ENCODE data around the gene PIGW.
A peak's percentile ranks its signal among the peaks of the same experiment; 100 is the strongest.

Gene PIGW, protein sequence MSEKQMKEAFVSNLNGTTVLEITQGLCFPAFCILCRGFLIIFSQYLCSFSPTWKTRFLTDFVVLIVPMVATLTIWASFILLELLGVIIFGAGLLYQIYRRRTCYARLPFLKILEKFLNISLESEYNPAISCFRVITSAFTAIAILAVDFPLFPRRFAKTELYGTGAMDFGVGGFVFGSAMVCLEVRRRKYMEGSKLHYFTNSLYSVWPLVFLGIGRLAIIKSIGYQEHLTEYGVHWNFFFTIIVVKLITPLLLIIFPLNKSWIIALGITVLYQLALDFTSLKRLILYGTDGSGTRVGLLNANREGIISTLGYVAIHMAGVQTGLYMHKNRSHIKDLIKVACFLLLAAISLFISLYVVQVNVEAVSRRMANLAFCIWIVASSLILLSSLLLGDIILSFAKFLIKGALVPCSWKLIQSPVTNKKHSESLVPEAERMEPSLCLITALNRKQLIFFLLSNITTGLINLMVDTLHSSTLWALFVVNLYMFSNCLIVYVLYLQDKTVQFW
- long read RNA-seq, transcript PIGW-204 (2 exons, 2,312 nt) = major isoform, 22 of 36 reads
- long read RNA-seq, transcript PIGW-206 (2 exons, 2,264 nt) = minor isoform, 10 of 36 reads
- long read RNA-seq, partial matches to known transcripts = 0 of 36 reads
- long read RNA-seq, other reads (novel, unspliced or antisense) = 1 of 36 reads

GRCh38 chr17:36534840-36535668 lies at the start of gene PIGW, which contains the start of gene MYO19:
Gene PIGW, plus strand, starts transcription at chr17:36534987. Its CDS starts 2,115 bp downstream, at chr17:36537102.
Gene MYO19, minus strand, starts transcription at chr17:36534868. Its CDS starts 2,330 bp downstream, at chr17:36532538.
- TF ChIP-seq, protein P1, sequence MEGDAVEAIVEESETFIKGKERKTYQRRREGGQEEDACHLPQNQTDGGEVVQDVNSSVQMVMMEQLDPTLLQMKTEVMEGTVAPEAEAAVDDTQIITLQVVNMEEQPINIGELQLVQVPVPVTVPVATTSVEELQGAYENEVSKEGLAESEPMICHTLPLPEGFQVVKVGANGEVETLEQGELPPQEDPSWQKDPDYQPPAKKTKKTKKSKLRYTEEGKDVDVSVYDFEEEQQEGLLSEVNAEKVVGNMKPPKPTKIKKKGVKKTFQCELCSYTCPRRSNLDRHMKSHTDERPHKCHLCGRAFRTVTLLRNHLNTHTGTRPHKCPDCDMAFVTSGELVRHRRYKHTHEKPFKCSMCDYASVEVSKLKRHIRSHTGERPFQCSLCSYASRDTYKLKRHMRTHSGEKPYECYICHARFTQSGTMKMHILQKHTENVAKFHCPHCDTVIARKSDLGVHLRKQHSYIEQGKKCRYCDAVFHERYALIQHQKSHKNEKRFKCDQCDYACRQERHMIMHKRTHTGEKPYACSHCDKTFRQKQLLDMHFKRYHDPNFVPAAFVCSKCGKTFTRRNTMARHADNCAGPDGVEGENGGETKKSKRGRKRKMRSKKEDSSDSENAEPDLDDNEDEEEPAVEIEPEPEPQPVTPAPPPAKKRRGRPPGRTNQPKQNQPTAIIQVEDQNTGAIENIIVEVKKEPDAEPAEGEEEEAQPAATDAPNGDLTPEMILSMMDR (IDR thresholded peaks at IDR 0.05; ENCODE audit: insufficient read depth, low read length) = no peak
- TF ChIP-seq SPI1 (IDR thresholded peaks at IDR 0.05; ENCODE audit: borderline replicate concordance, low read depth) (peak; percentile 37; the same call in 1 of the 2 replicates), POLR2AphosphoS5 (IDR thresholded peaks at IDR 0.05; ENCODE audit: low read depth) (peak; percentile 98), GABPA (IDR thresholded peaks at IDR 0.05; ENCODE audit: low read depth) (peak; percentile 89), REST (IDR thresholded peaks at IDR 0.05; ENCODE audit: insufficient replicate concordance, low read depth) (peak; percentile 71)
- Histone ChIP-seq H3K27ac (replicated peaks) (peak within 1 kb of the TSS; percentile 95), H3K4me3 (replicated peaks; ENCODE audit: insufficient read depth, low read length) (peak within 1 kb of the TSS; percentile 65), H3K27me3 (ENCODE audit: insufficient read depth, poor library complexity, severe bottlenecking) (no peaks in the 10 kb centered on the region)
- peak; percentile 92 to 96 for DNase-seq (ENCODE audit: low read depth in 1 of 2, low spot score in 1 of 2)

GRCh38 chr17:36485027-36485426 lies 49.8 kb upstream of the PIGW start:
- no peak for DNase-seq (ENCODE audit: low read depth in 1 of 2, low spot score in 1 of 2)
- no peak overlapping the region for H3K4me3 ChIP-seq (replicated peaks; ENCODE audit: insufficient read depth, low read length)
- H3K27ac ChIP-seq (replicated peaks) = no peak overlapping the region
- no peaks in the 10 kb centered on the region for H3K27me3 ChIP-seq (ENCODE audit: insufficient read depth, poor library complexity, severe bottlenecking)
- TF ChIP-seq, protein P1 (IDR thresholded peaks at IDR 0.05; ENCODE audit: insufficient read depth, low read length) = no peak
- TF ChIP-seq REST (IDR thresholded peaks at IDR 0.05; ENCODE audit: insufficient replicate concordance, low read depth) = no peak
- TF ChIP-seq GABPA (IDR thresholded peaks at IDR 0.05; ENCODE audit: low read depth) = no peak
- no peak for TF ChIP-seq POLR2AphosphoS5 (IDR thresholded peaks at IDR 0.05; ENCODE audit: low read depth)
- no peak for TF ChIP-seq SPI1 (IDR thresholded peaks at IDR 0.05; ENCODE audit: borderline replicate concordance, low read depth)

DNA sequence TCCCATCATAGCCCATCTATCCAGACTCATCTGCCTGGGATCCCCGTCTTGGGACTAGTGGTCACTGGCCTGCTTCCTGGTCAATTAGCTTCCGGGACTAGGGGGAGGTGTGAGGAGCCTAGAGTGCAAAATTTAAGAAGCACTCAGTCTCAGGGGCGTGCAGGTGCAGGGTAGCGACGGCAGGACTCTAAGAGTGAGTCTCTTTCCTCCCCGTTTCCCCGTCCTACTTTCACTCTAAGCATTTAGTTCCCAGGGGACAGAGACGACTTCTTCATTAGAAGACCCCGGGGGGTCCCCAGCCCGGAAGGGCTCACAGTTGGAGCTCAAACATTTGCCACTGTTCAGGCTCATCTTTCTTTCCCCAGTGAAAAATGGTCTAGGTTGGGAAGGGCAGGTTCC lies 49.0 kb upstream of the PIGW start:
- no peak for DNase-seq (ENCODE audit: low read depth in 1 of 2, low spot score in 1 of 2)
- Histone ChIP-seq H3K4me3 (replicated peaks; ENCODE audit: insufficient read depth, low read length) (peak overlapping the region; percentile 97), H3K27me3 (ENCODE audit: insufficient read depth, poor library complexity, severe bottlenecking) (no peaks in the 10 kb centered on the region), H3K27ac (replicated peaks) (peak overlapping the region; percentile 68)
- TF ChIP-seq, protein P1 (IDR thresholded peaks at IDR 0.05; ENCODE audit: insufficient read depth, low read length) = no peak
- no peak for TF ChIP-seq GABPA (IDR thresholded peaks at IDR 0.05; ENCODE audit: low read depth)
